Adrenal gland (tissue), 5 donors: Measurements from ENCODE around the gene ARSI.

Experiments
- CTCF ChIP-seq, 6 experiments: fragments of 450-650 bp in 4 of 6; fragments of 200-600 bp in 2 of 6; sonication (generic) in 1 of 6; IDR thresholded peaks; 1 replicate in 5 of 6; 2 replicates in 1 of 6; pipeline versions ENCODE4 v1.5.1 to v1.8.0; 2016 to 2021; ENCODE audit warnings: antibody characterized with exemption in 6 of 6, mild to moderate bottlenecking in 2 of 6, moderate library complexity in 1 of 6
- POLR2A ChIP-seq, 2 donors: fragments of 450-650 bp; IDR thresholded peaks; one replicate each; pipeline ENCODE4 v1.6.1; 2017; ENCODE audit warnings: antibody characterized with exemption in 2 of 2, mild to moderate bottlenecking in 2 of 2, moderate library complexity in 1 of 2
- donor health status: DM: no; HTN: no; CAD: no.

GRCh38 chr5:150277043-150277442, 25.7 kb downstream of the ARSI start:
- TF ChIP-seq CTCF (IDR thresholded peaks at IDR 0.05) = no peak
- no peak for TF ChIP-seq POLR2A (IDR thresholded peaks at IDR 0.05)
